Activated naive CD8-positive, alpha-beta T cell treated with anti-CD3 and anti-CD28 coated beads, Interleukin-2, amount 50 U/mL, for 24 hours (primary cell): Measurements from ENCODE around the gene DESI1.
"Not testable (repeated sequence)": the region's sequence is repeated elsewhere in the genome, so short reads cannot be mapped to it uniquely, and the experiment has no call there.

Source experiments
- ATAC-seq: fragments of 150-1000 bp; cut with Tn5 transposase; one replicate; pipeline ENCODE4 v1.10.0; 2021
- DNase-seq: peaks from one replicate; pipeline ENCODE4 v3.0.0; 2021
- H3K27ac Mint-ChIP-seq: one replicate; pipeline ENCODE4 v1.8.0; 2021; ENCODE audit warnings: mild to moderate bottlenecking, mixed read lengths
- H3K27me3 Mint-ChIP-seq: one replicate; pipeline ENCODE4 v1.8.0; 2021; ENCODE audit warnings: mixed read lengths
- H3K36me3 Mint-ChIP-seq: one replicate; pipeline ENCODE4 v1.8.0; 2021; ENCODE audit warnings: low read depth, mixed read lengths
- H3K4me1 Mint-ChIP-seq: one replicate; pipeline ENCODE4 v1.8.0; 2021; ENCODE audit warnings: mixed read lengths
- H3K4me3 Mint-ChIP-seq: one replicate; pipeline ENCODE4 v1.8.0; 2021; ENCODE audit warnings: mild to moderate bottlenecking, moderate library complexity, mixed read lengths
- H3K9me3 Mint-ChIP-seq: one replicate; pipeline ENCODE4 v1.8.0; 2021; ENCODE audit warnings: mixed read lengths

The DESI1 gene

GRCh38 chr22:41620589-41621098 is at the start of gene DESI1:
DESI1 (minus strand) TSS chr22:41621043; CDS start chr22:41620839, 204 bp downstream.
- H3K9me3 Mint-ChIP-seq = no peaks in the 10 kb centered on the region
- H3K27me3 Mint-ChIP-seq = peaks cover 3% of the 10 kb centered on the region
- H3K4me3 Mint-ChIP-seq = peak within 1 kb of the TSS; percentile 97
- H3K4me1 Mint-ChIP-seq = peaks cover 56% of the 10 kb centered on the region
- DNase-seq = no peak
- H3K27ac Mint-ChIP-seq = peak within 1 kb of the TSS; percentile 99
- peaks cover 50% of the 10 kb centered on the region for H3K36me3 Mint-ChIP-seq
- ATAC-seq = peak; percentile 84

GRCh38 chr22:41668971-41669911 is 48.4 kb upstream of the DESI1 start:
- ATAC-seq = no peak
- no peak overlapping the region for H3K4me3 Mint-ChIP-seq
- no peak for DNase-seq
- H3K9me3 Mint-ChIP-seq = no peaks in the 10 kb centered on the region
- H3K4me1 Mint-ChIP-seq = peaks cover 16% of the 10 kb centered on the region
- H3K36me3 Mint-ChIP-seq = peaks cover 21% of the 10 kb centered on the region
- no peaks in the 10 kb centered on the region for H3K27me3 Mint-ChIP-seq
- peak overlapping the region; percentile 42 for H3K27ac Mint-ChIP-seq

- ATAC-seq = no peak
- no peak overlapping the region for H3K27ac Mint-ChIP-seq
- H3K27me3 Mint-ChIP-seq = no peaks in the 10 kb centered on the region
- no peak for DNase-seq
- H3K4me3 Mint-ChIP-seq = no peak overlapping the region
- peaks cover 16% of the 10 kb centered on the region for H3K4me1 Mint-ChIP-seq
- no peaks in the 10 kb centered on the region for H3K9me3 Mint-ChIP-seq
- peaks cover 37% of the 10 kb centered on the region for H3K36me3 Mint-ChIP-seq
Measured at GRCh38 chr22:41664951-41665350, 44.1 kb upstream of the DESI1 start.

- peaks cover 15% of the 10 kb centered on the region for H3K4me1 Mint-ChIP-seq
- H3K27ac Mint-ChIP-seq = peak overlapping the region; percentile 53
- H3K36me3 Mint-ChIP-seq = peaks cover 40% of the 10 kb centered on the region
- no peaks in the 10 kb centered on the region for H3K27me3 Mint-ChIP-seq
- no peak overlapping the region for H3K4me3 Mint-ChIP-seq
- no peak for ATAC-seq
- DNase-seq = no peak
- H3K9me3 Mint-ChIP-seq = no peaks in the 10 kb centered on the region
Measured at GRCh38 chr22:41664490-41664889, 43.6 kb upstream of the DESI1 start.

- not testable (repeated sequence) for H3K9me3 Mint-ChIP-seq, ATAC-seq, DNase-seq, H3K27me3 Mint-ChIP-seq, H3K4me3 Mint-ChIP-seq
- Mint-ChIP-seq H3K36me3 (peaks cover 43% of the 10 kb centered on the region), H3K27ac (peak overlapping the region; percentile 53), H3K4me1 (peaks cover 12% of the 10 kb centered on the region)
Measured at GRCh38 chr22:41663594-41663993, 42.8 kb upstream of the DESI1 start.

GRCh38 chr22:41661713-41662112 is 40.9 kb upstream of the DESI1 start:
- H3K4me1 Mint-ChIP-seq = peaks cover 4% of the 10 kb centered on the region
- peaks cover 56% of the 10 kb centered on the region for H3K36me3 Mint-ChIP-seq
- H3K27me3 Mint-ChIP-seq = no peaks in the 10 kb centered on the region
- H3K4me3 Mint-ChIP-seq = no peak overlapping the region
- H3K9me3 Mint-ChIP-seq = no peaks in the 10 kb centered on the region
- no peak for DNase-seq
- ATAC-seq = no peak
- H3K27ac Mint-ChIP-seq = no peak overlapping the region

- H3K27me3 Mint-ChIP-seq = no peaks in the 10 kb centered on the region
- H3K4me3 Mint-ChIP-seq = no peak overlapping the region
- no peaks in the 10 kb centered on the region for H3K9me3 Mint-ChIP-seq
- no peak for DNase-seq
- no peak for ATAC-seq
- peak overlapping the region; percentile 43 for H3K27ac Mint-ChIP-seq
- H3K36me3 Mint-ChIP-seq = peaks cover 59% of the 10 kb centered on the region
- H3K4me1 Mint-ChIP-seq = no peaks in the 10 kb centered on the region
Measured at GRCh38 chr22:41661088-41661487, 40.2 kb upstream of the DESI1 start.

- DNase-seq = no peak
- no peaks in the 10 kb centered on the region for H3K27me3 Mint-ChIP-seq
- H3K27ac Mint-ChIP-seq = no peak overlapping the region
- H3K9me3 Mint-ChIP-seq = no peaks in the 10 kb centered on the region
- no peak for ATAC-seq
- peaks cover 63% of the 10 kb centered on the region for H3K36me3 Mint-ChIP-seq
- no peak overlapping the region for H3K4me3 Mint-ChIP-seq
- H3K4me1 Mint-ChIP-seq = no peaks in the 10 kb centered on the region
Measured at GRCh38 chr22:41660416-41660815, 39.6 kb upstream of the DESI1 start.

- ATAC-seq (no peak), DNase-seq (no peak)
- Mint-ChIP-seq H3K36me3 (peaks cover 62% of the 10 kb centered on the region), H3K4me1 (no peaks in the 10 kb centered on the region), H3K27ac (no peak overlapping the region), H3K9me3 (no peaks in the 10 kb centered on the region), H3K4me3 (no peak overlapping the region), H3K27me3 (no peaks in the 10 kb centered on the region)
Measured at GRCh38 chr22:41659941-41660340, 39.1 kb upstream of the DESI1 start.

GRCh38 chr22:41658869-41659268 is 38.0 kb upstream of the DESI1 start:
- Mint-ChIP-seq H3K36me3 (peaks cover 63% of the 10 kb centered on the region), H3K4me3 (no peak overlapping the region), H3K27ac (no peak overlapping the region), H3K4me1 (no peaks in the 10 kb centered on the region), H3K9me3 (no peaks in the 10 kb centered on the region), H3K27me3 (no peaks in the 10 kb centered on the region)
- no peak for ATAC-seq
- no peak for DNase-seq

GRCh38 chr22:41657709-41658108 is 36.9 kb upstream of the DESI1 start:
- Mint-ChIP-seq H3K27ac (no peak overlapping the region), H3K4me3 (no peak overlapping the region), H3K9me3 (no peaks in the 10 kb centered on the region), H3K36me3 (peaks cover 68% of the 10 kb centered on the region), H3K4me1 (no peaks in the 10 kb centered on the region), H3K27me3 (no peaks in the 10 kb centered on the region)
- ATAC-seq (no peak), DNase-seq (no peak)

GRCh38 chr22:41656556-41656955 is 35.7 kb upstream of the DESI1 start:
- Mint-ChIP-seq H3K4me3 (no peak overlapping the region), H3K36me3 (peaks cover 73% of the 10 kb centered on the region), H3K27ac (no peak overlapping the region), H3K4me1 (no peaks in the 10 kb centered on the region), H3K27me3 (no peaks in the 10 kb centered on the region), H3K9me3 (no peaks in the 10 kb centered on the region)
- DNase-seq (no peak), ATAC-seq (no peak)

- no peak for DNase-seq
- no peak overlapping the region for H3K27ac Mint-ChIP-seq
- no peaks in the 10 kb centered on the region for H3K4me1 Mint-ChIP-seq
- peaks cover 64% of the 10 kb centered on the region for H3K36me3 Mint-ChIP-seq
- ATAC-seq = no peak
- H3K27me3 Mint-ChIP-seq = no peaks in the 10 kb centered on the region
- H3K9me3 Mint-ChIP-seq = no peaks in the 10 kb centered on the region
- H3K4me3 Mint-ChIP-seq = no peak overlapping the region
Measured at GRCh38 chr22:41654322-41654721, 33.5 kb upstream of the DESI1 start.

GRCh38 chr22:41650821-41651220 is 30.0 kb upstream of the DESI1 start:
- peak overlapping the region; percentile 39 for H3K27ac Mint-ChIP-seq
- peaks cover 65% of the 10 kb centered on the region for H3K36me3 Mint-ChIP-seq
- no peak for DNase-seq
- no peak for ATAC-seq
- no peak overlapping the region for H3K4me3 Mint-ChIP-seq
- H3K9me3 Mint-ChIP-seq = no peaks in the 10 kb centered on the region
- H3K27me3 Mint-ChIP-seq = no peaks in the 10 kb centered on the region
- peaks cover 9% of the 10 kb centered on the region for H3K4me1 Mint-ChIP-seq

GRCh38 chr22:41650229-41650628 is 29.4 kb upstream of the DESI1 start:
- no peaks in the 10 kb centered on the region for H3K27me3 Mint-ChIP-seq
- H3K27ac Mint-ChIP-seq = peak overlapping the region; percentile 39
- H3K4me3 Mint-ChIP-seq = no peak overlapping the region
- DNase-seq (no peak), ATAC-seq (no peak)
- no peaks in the 10 kb centered on the region for H3K9me3 Mint-ChIP-seq
- H3K4me1 Mint-ChIP-seq = peaks cover 9% of the 10 kb centered on the region
- H3K36me3 Mint-ChIP-seq = peaks cover 63% of the 10 kb centered on the region
